Measurements from ENCODE around the gene EXT2.

EXT2 gene

GRCh38 chr11:44080951-44081350 is 14.5 kb upstream of the EXT2 start:
- Histone ChIP-seq H3K9ac (no peak overlapping the region), H3K4me3 (no peak overlapping the region), H3K9me3 (replicated peaks in 1 of 11) (peaks cover 0 to 9% (median 5%) of the 10 kb centered on the region in 11 experiments; a peak in 9 of 22 replicates), H3K36me3 (no peaks in the 10 kb centered on the region), H3K27ac (no peak overlapping the region), H3K27me3 (no peaks in the 10 kb centered on the region), H3K4me2 (no peak overlapping the region), H3K4me1 (no peaks in the 10 kb centered on the region), H4K20me1 (no peaks in the 10 kb centered on the region)
- no peak for TF ChIP-seq Cebpa-rat (IDR thresholded peaks at IDR 0.05)

GRCh38 chr11:44082645-44083044 is 12.8 kb upstream of the EXT2 start:
- H3K27ac ChIP-seq, result no peak overlapping the region
- no peak for TF ChIP-seq Cebpa-rat (IDR thresholded peaks at IDR 0.05)
- no peak overlapping the region for H3K9ac ChIP-seq

GRCh38 chr11:44083433-44083832 is 12.0 kb upstream of the EXT2 start:
- H3K9ac ChIP-seq, result no peak overlapping the region
- no peak overlapping the region for H3K4me2 ChIP-seq
- no peaks in the 10 kb centered on the region for H3K36me3 ChIP-seq
- no peaks in the 10 kb centered on the region for H3K27me3 ChIP-seq
- H3K4me3 ChIP-seq, result no peak overlapping the region
- TF ChIP-seq Cebpa-rat (IDR thresholded peaks at IDR 0.05), result no peak
- no peak overlapping the region for H3K27ac ChIP-seq
- no peaks in the 10 kb centered on the region for H4K20me1 ChIP-seq
- H3K9me3 ChIP-seq (replicated peaks in 1 of 11), result peaks cover 0 to 11% (median 5%) of the 10 kb centered on the region in 11 experiments; a peak in 9 of 22 replicates
- H3K4me1 ChIP-seq, result no peaks in the 10 kb centered on the region; a peak in 1 of 20 replicates

More at GRCh38 chr11:44082645-44083044, 12.8 kb upstream of the EXT2 start:
- Histone ChIP-seq H3K4me3 (no peak overlapping the region), H3K27me3 (no peaks in the 10 kb centered on the region), H3K9me3 (replicated peaks in 1 of 11) (peaks cover 0 to 11% (median 5%) of the 10 kb centered on the region in 11 experiments; a peak in 9 of 22 replicates), H3K4me1 (no peaks in the 10 kb centered on the region), H3K4me2 (no peak overlapping the region), H3K36me3 (no peaks in the 10 kb centered on the region), H4K20me1 (no peaks in the 10 kb centered on the region)

- no peaks in the 10 kb centered on the region for H3K36me3 ChIP-seq
- H4K20me1 ChIP-seq, result no peaks in the 10 kb centered on the region
- H3K9me3 ChIP-seq (replicated peaks in 1 of 11), result peaks cover 0 to 11% (median 6%) of the 10 kb centered on the region in 11 experiments; a peak in 12 of 22 replicates
- H3K4me3 ChIP-seq, result no peak overlapping the region
- H3K9ac ChIP-seq, result no peak overlapping the region
- no peak overlapping the region for H3K4me2 ChIP-seq
- no peaks in the 10 kb centered on the region for H3K27me3 ChIP-seq
- H3K4me1 ChIP-seq, result no peaks in the 10 kb centered on the region; a peak in 1 of 20 replicates
- TF ChIP-seq Cebpa-rat (IDR thresholded peaks at IDR 0.05), result no peak
- H3K27ac ChIP-seq, result no peak overlapping the region
These were observed 11.6 kb upstream of the EXT2 start for GRCh38 chr11:44083906-44084305.

- no peak overlapping the region for H3K27ac ChIP-seq
- H3K4me1 ChIP-seq, result no peaks in the 10 kb centered on the region; a peak in 1 of 20 replicates
- H3K4me3 ChIP-seq, result no peak overlapping the region
- no peaks in the 10 kb centered on the region for H3K27me3 ChIP-seq
- H3K36me3 ChIP-seq, result no peaks in the 10 kb centered on the region
- no peak overlapping the region for H3K4me2 ChIP-seq
- peaks cover 0 to 14% (median 8%) of the 10 kb centered on the region in 11 experiments; a peak in 12 of 22 replicates for H3K9me3 ChIP-seq (replicated peaks in 1 of 11)
- no peak for TF ChIP-seq Cebpa-rat (IDR thresholded peaks at IDR 0.05)
- no peaks in the 10 kb centered on the region for H4K20me1 ChIP-seq
- no peak overlapping the region for H3K9ac ChIP-seq
These were observed 10.1 kb upstream of the EXT2 start for GRCh38 chr11:44085330-44085729.

- H3K4me2 ChIP-seq, result no peak overlapping the region
- no peak for TF ChIP-seq Cebpa-rat (IDR thresholded peaks at IDR 0.05)
- H3K27ac ChIP-seq, result no peak overlapping the region
- H3K9me3 ChIP-seq (replicated peaks in 1 of 11), result peaks cover 0 to 14% (median 8%) of the 10 kb centered on the region in 11 experiments; a peak in 12 of 22 replicates
- no peaks in the 10 kb centered on the region for H3K36me3 ChIP-seq
- H3K4me3 ChIP-seq, result no peak overlapping the region
- H4K20me1 ChIP-seq, result no peaks in the 10 kb centered on the region
- H3K27me3 ChIP-seq, result no peaks in the 10 kb centered on the region
- H3K4me1 ChIP-seq, result no peaks in the 10 kb centered on the region; a peak in 1 of 20 replicates
- no peak overlapping the region for H3K9ac ChIP-seq
These were observed 7.1 kb upstream of the EXT2 start for GRCh38 chr11:44088377-44088776.

GRCh38 chr11:44088871-44089270 is 6.6 kb upstream of the EXT2 start:
- H3K4me3 ChIP-seq, result no peak overlapping the region
- peaks cover 0 to 14% (median 8%) of the 10 kb centered on the region in 11 experiments; a peak in 12 of 22 replicates for H3K9me3 ChIP-seq (replicated peaks in 1 of 11)
- H3K36me3 ChIP-seq, result no peaks in the 10 kb centered on the region
- no peaks in the 10 kb centered on the region for H3K27me3 ChIP-seq
- no peak overlapping the region for H3K27ac ChIP-seq
- H3K4me1 ChIP-seq, result no peaks in the 10 kb centered on the region; a peak in 1 of 20 replicates
- no peak overlapping the region for H3K9ac ChIP-seq
- TF ChIP-seq Cebpa-rat (IDR thresholded peaks at IDR 0.05), result no peak
- H3K4me2 ChIP-seq, result no peak overlapping the region
- H4K20me1 ChIP-seq, result no peaks in the 10 kb centered on the region

- Histone ChIP-seq H3K4me2 (no peak overlapping the region), H3K4me1 (peaks cover 0 to 9% (median 0%) of the 10 kb centered on the region in 10 experiments; a peak in 2 of 20 replicates), H3K27me3 (no peaks in the 10 kb centered on the region), H4K20me1 (no peaks in the 10 kb centered on the region; a peak in 1 of 22 replicates), H3K9ac (no peak overlapping the region), H3K36me3 (no peaks in the 10 kb centered on the region), H3K27ac (no peak overlapping the region), H3K4me3 (no peak overlapping the region), H3K9me3 (replicated peaks in 1 of 11) (peaks cover 0 to 9% (median 4%) of the 10 kb centered on the region in 11 experiments; a peak in 11 of 22 replicates)
- TF ChIP-seq Cebpa-rat (IDR thresholded peaks at IDR 0.05), result no peak
These were observed 4.9 kb upstream of the EXT2 start for GRCh38 chr11:44090539-44090938.

- no peak for TF ChIP-seq Cebpa-rat (IDR thresholded peaks at IDR 0.05)
- H3K4me2 ChIP-seq, result no peak overlapping the region
- H3K27ac ChIP-seq, result no peak overlapping the region
- H3K4me1 ChIP-seq, result peaks cover 9 to 21% (median 11%) of the 10 kb centered on the region in 10 experiments; a peak in 17 of 20 replicates
- peaks cover 0 to 33% (median 12%) of the 10 kb centered on the region in 11 experiments; a peak in 14 of 22 replicates for H4K20me1 ChIP-seq
- H3K36me3 ChIP-seq, result peaks cover 0 to 7% (median under 1%) of the 10 kb centered on the region in 11 experiments; a peak in 8 of 22 replicates
- no peak overlapping the region for H3K4me3 ChIP-seq
- no peak overlapping the region for H3K9ac ChIP-seq
- H3K9me3 ChIP-seq (replicated peaks in 1 of 11), result peaks cover 0 to 3% (median 0%) of the 10 kb centered on the region in 11 experiments; a peak in 3 of 22 replicates
- no peaks in the 10 kb centered on the region for H3K27me3 ChIP-seq
These were observed 1.1 kb upstream of the EXT2 start for GRCh38 chr11:44094260-44094868.

Measured in BLaER1 treated with 17β-estradiol and CSF1 and Interleukin-3, amounts not matched to agents 10 nM and 100 nM (cell line).